ENCODE measurements around the gene HINFP. TPM values are rescaled to one million over a fixed set of nuclear protein-coding genes. Genes with fewer than 3 reads are reported as not detected.

Gene HINFP
- total and polyA plus RNA-seq, 2 of the 8 experiments (the other 6 are each of a cell fraction or from before 2014, with no cell fraction given), result 35.0 to 37.3 TPM

DNA sequence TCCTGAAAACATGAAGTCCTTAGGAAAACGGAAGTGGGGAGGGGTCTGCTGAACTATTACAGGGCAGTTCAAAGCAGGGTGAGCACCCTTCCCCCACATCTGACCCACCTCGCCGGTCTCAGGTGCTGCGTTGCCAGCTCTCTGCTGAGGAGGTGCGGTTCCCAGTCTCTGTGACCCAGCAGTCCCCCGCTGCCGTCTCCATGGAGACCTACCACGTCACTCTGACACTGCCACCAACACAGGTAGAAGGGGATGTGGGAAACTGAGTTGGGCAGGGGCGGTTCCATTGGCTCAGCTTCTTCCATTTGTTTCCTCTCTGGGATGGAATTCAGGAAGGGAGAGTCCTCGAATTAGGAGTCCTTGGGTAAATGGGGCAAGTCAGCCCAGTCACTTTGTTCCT, 10.9 kb upstream of the HINFP start:
- Histone ChIP-seq H2AFZ (ENCODE audit: low read length) (no peak overlapping the region), H3K56ac (replicated peaks; ENCODE audit: insufficient read length, low read depth, low read length) (no peak overlapping the region), H4K8ac (ENCODE audit: extremely low read depth, insufficient read depth, low read length) (no peak overlapping the region; the same call in 1 of the 2 replicates), H3K27ac (ENCODE audit: low read depth, low read length) (no peak overlapping the region), H3K36me3 (ENCODE audit: control insufficient read depth in 2 of 4, insufficient read depth in 4 of 4, low read length in 3 of 4) (no peaks in the 10 kb centered on the region; a peak in 1 of 8 replicates), H3K4ac (replicated peaks; ENCODE audit: insufficient read length, low read depth, low read length) (no peak overlapping the region), H3K27me3 (replicated peaks in 1 of 4; ENCODE audit: control insufficient read depth in 3 of 4, extremely low read depth in 1 of 4, insufficient read depth in 3 of 4, low read length in 3 of 4) (peaks cover 2 to 20% (median 15%) of the 10 kb centered on the region in 4 experiments), H3K79me2 (ENCODE audit: control insufficient read depth in 1 of 2, insufficient read depth in 2 of 2, low read length in 2 of 2) (no peaks in the 10 kb centered on the region), H3K4me1 (replicated peaks in 1 of 4; ENCODE audit: control insufficient read depth in 3 of 4, insufficient read depth in 4 of 4, low read length in 3 of 4) (peaks cover 0 to 20% (median 5%) of the 10 kb centered on the region in 4 experiments; a peak in 5 of 7 replicates), H3K23ac (ENCODE audit: insufficient read length) (no peak overlapping the region), H3K18ac (ENCODE audit: extremely low read depth, low read length) (no peak overlapping the region), H3K9ac (replicated peaks in 1 of 4; ENCODE audit: extremely low read depth in 1 of 4, low read depth in 3 of 4, low read length in 3 of 4) (peak overlapping the region in 1 of 4 experiments; percentile 18; a peak in 1 of 7 replicates), H3K23me2 (ENCODE audit: low read depth, low read length) (peaks cover 12% of the 10 kb centered on the region), H2BK12ac (ENCODE audit: low read depth, low read length) (no peak overlapping the region), H3K4me3 (ENCODE audit: extremely low read depth in 1 of 4, insufficient read depth in 2 of 4, low read depth in 3 of 4, low read length in 4 of 4) (no peak overlapping the region), H2BK20ac (ENCODE audit: low read length) (no peak overlapping the region), H2BK120ac (replicated peaks; ENCODE audit: low read depth, low read length) (no peak overlapping the region), H2BK15ac (ENCODE audit: low read length) (no peak overlapping the region), H4K20me1 (replicated peaks in 1 of 2; ENCODE audit: control insufficient read depth in 1 of 2, insufficient read depth in 2 of 2, low read length in 2 of 2) (peaks cover 0 to 4% of the 10 kb centered on the region in 2 experiments), H4K5ac (ENCODE audit: insufficient read length, low read depth, low read length) (no peak overlapping the region), H4K91ac (replicated peaks; ENCODE audit: insufficient read length, low read length) (no peak overlapping the region), H2BK5ac (ENCODE audit: low read depth, low read length) (no peak overlapping the region), H2AK5ac (ENCODE audit: low read depth, low read length) (no peak overlapping the region), H3K9me3 (ENCODE audit: insufficient read depth in 2 of 2, low read depth in 1 of 2, low read length in 1 of 2) (no peaks in the 10 kb centered on the region), H3K14ac (ENCODE audit: insufficient read length) (no peak overlapping the region), H3K4me2 (ENCODE audit: insufficient read depth in 1 of 2, low read depth in 2 of 2, low read length in 2 of 2) (no peak overlapping the region), H3K79me1 (ENCODE audit: low read depth, low read length) (no peaks in the 10 kb centered on the region; the same call in 1 of the 2 replicates)
- TF ChIP-seq CBX8 (IDR thresholded peaks at IDR 0.05; ENCODE audit: borderline replicate concordance, low read depth, low read length) (no peak), SIRT6 (IDR thresholded peaks at IDR 0.05; ENCODE audit: low read length) (no peak), SIN3A (conservative IDR thresholded peaks at IDR 0.05 in 1 of 2, IDR thresholded peaks at IDR 0.05 in 1 of 2; ENCODE audit: low read depth in 1 of 2, low read length in 2 of 2) (no peak), RAD21 (IDR thresholded peaks at IDR 0.05 in 1 of 2, conservative IDR thresholded peaks at IDR 0.05 in 1 of 2; ENCODE audit: low read depth in 2 of 2, low read length in 2 of 2) (no peak), NRF1 (IDR thresholded peaks at IDR 0.05; ENCODE audit: low read depth, low read length) (no peak), CEBPB (IDR thresholded peaks at IDR 0.05; ENCODE audit: low read depth, low read length) (no peak), TBP (IDR thresholded peaks at IDR 0.05; ENCODE audit: low read depth, low read length) (no peak), NANOG (IDR thresholded peaks at IDR 0.05; ENCODE audit: insufficient read depth, low read depth, low read length, poor library complexity, severe bottlenecking) (no peak), SP4 (IDR thresholded peaks at IDR 0.05; ENCODE audit: low read length) (no peak)
- CTCF ChIA-PET (ENCODE audit: partially characterized antibody), result interaction anchor here (0.6 to 5.4 kb wide), 6 partner anchors 11 to 211 kb away, joined by 3 to 25 read pairs (median 8); no protein-coding TSS in a partner anchor
- WGBS, 2 experiments (ENCODE audit: extremely low coverage in 1 of 2, insufficient coverage in 1 of 2, insufficient read length in 1 of 2, insufficient replicate concordance in 2 of 2, low coverage in 1 of 2, low lambda C conversion rate in 2 of 2, missing lambda C conversion rate in 1 of 2), result 78% methylated on average over 10 of the region's 10 CpGs; no CpG with 5 or more reads in 1 of the 2 experiments
- FAIRE-seq, result no peak
- no peak for DNase-seq (ENCODE audit: low read depth in 1 of 2, low spot score in 2 of 2)
- POLR2A ChIA-PET (ENCODE audit: partially characterized antibody), result interaction anchor here (0.6 to 10.6 kb wide), 4 partner anchors 9 to 163 kb away, joined by 3 to 139 read pairs (median 26); partner anchors contain the start of genes DPAGT1 and HINFP

Measured in H1 (cell line).